Endothelial cell of umbilical vein (primary cell): ENCODE results near the gene EXOSC2. TPM values are rescaled to one million over a fixed set of nuclear protein-coding genes. Genes with fewer than 3 reads are reported as not detected.

ENCODE experiments used
- BruUV-seq: library from RNA; stranded (reverse); fragments of 400-500 nt; replicated peaks from 2 replicates; lab custom pipeline; 2021; lab: Mats Ljungman, UMichigan
- CTCF ChIA-PET: fragments of 300-600, 350-600 bp; sonication (Branson Sonifier 250); formaldehyde crosslinking; loops from one replicate; lab custom pipeline; 2021; ENCODE audit warnings: antibody characterized with exemption, inconsistent platforms; lab: Charles Lee
- POLR2A ChIA-PET: fragments of 300-600, 350-600 bp; sonication (Branson Sonifier 250); formaldehyde crosslinking; loops from one replicate; lab custom pipeline; 2021; ENCODE audit warnings: antibody characterized with exemption, inconsistent platforms; lab: Charles Lee
- DNase-seq: peaks from one replicate; pipeline ENCODE4 v3.0.0-alpha.2; 2011; ENCODE audit warnings: low read depth, low spot score
- FAIRE-seq: peaks from 2 replicates; lab custom pipeline; 2011; peaks lifted over from hg19 to GRCh38; lab: Jason Lieb, UNC
- H2AFZ ChIP-seq: 2 replicates; pipeline ENCODE4 v1.6.0; 2012; ENCODE audit warnings: low read depth, low read length, control low read depth, inconsistent platforms
- H3K27ac ChIP-seq: 2 replicates; pipeline ENCODE4 v1.5.1; 2011; ENCODE audit warnings: low read depth, mild to moderate bottlenecking, control low read depth, low read length, moderate library complexity; ENCODE audit not compliant: insufficient read depth
- H3K27me3 ChIP-seq, 2 experiments: 2 replicates each; pipeline versions ENCODE4 v1.6.0 to v1.6.1; 2011; ENCODE audit warnings: low read length in 2 of 2, mixed read lengths in 1 of 2; ENCODE audit not compliant: control insufficient read depth in 2 of 2, insufficient read depth in 2 of 2
- H3K36me3 ChIP-seq, 2 experiments: 2 replicates in 1 of 2; 3 replicates in 1 of 2; pipeline ENCODE4 v1.5.1; 2011; ENCODE audit warnings: low read length in 2 of 2, mild to moderate bottlenecking in 1 of 2, moderate library complexity in 1 of 2; ENCODE audit not compliant: control insufficient read depth in 2 of 2, insufficient read depth in 2 of 2; ENCODE audit errors: extremely low read depth in 1 of 2
- H3K4me1 ChIP-seq: 3 replicates; pipeline ENCODE4 v1.5.1; 2011; ENCODE audit warnings: mild to moderate bottlenecking, low read length; ENCODE audit not compliant: control insufficient read depth, insufficient read depth; ENCODE audit errors: extremely low read depth
- H3K4me2 ChIP-seq: 2 replicates; pipeline ENCODE4 v1.6.1; 2011; ENCODE audit warnings: low read length, control low read depth, mixed read lengths; ENCODE audit not compliant: insufficient read depth
- H3K4me3 ChIP-seq, 3 experiments: fragments of 200-600 bp in 1 of 3; sonication (generic), shearing (Covaris generic) in 1 of 3; replicated peaks in 1 of 3; 2 replicates each; pipeline ENCODE4 v1.5.1; 2011 to 2016; ENCODE audit warnings: control low read depth in 3 of 3, low read length in 3 of 3, mild to moderate bottlenecking in 2 of 3, inconsistent platforms in 1 of 3, low read depth in 1 of 3, moderate library complexity in 1 of 3; ENCODE audit not compliant: insufficient read depth in 1 of 3
- H3K79me2 ChIP-seq: 2 replicates; pipeline ENCODE4 v1.6.0; 2012; ENCODE audit warnings: low read length, inconsistent platforms; ENCODE audit not compliant: control insufficient read depth, insufficient read depth
- H3K9ac ChIP-seq: replicated peaks from 2 replicates; pipeline ENCODE3; 2011; ENCODE audit warnings: low read length, control low read depth; ENCODE audit not compliant: insufficient read depth; ENCODE audit errors: extremely low read depth
- H3K9me1 ChIP-seq: replicated peaks from 3 replicates; pipeline ENCODE4 v1.6.0; 2011; ENCODE audit warnings: mild to moderate bottlenecking, low read length; ENCODE audit not compliant: control insufficient read depth, insufficient read depth; ENCODE audit errors: extremely low read depth
- H3K9me3 ChIP-seq: replicated peaks from 2 replicates; pipeline ENCODE4 v1.5.1; 2012; ENCODE audit warnings: low read length, inconsistent platforms; ENCODE audit not compliant: control insufficient read depth, insufficient read depth
- H4K20me1 ChIP-seq: replicated peaks from 2 replicates; pipeline ENCODE3; 2011; ENCODE audit warnings: mild to moderate bottlenecking, low read length; ENCODE audit not compliant: control insufficient read depth, insufficient read depth; ENCODE audit errors: extremely low read depth
- EZH2 ChIP-seq: IDR thresholded peaks from 2 replicates; pipeline ENCODE4 v1.6.1; 2012; ENCODE audit warnings: borderline replicate concordance, low read depth, mild to moderate bottlenecking, moderate library complexity, low read length, inconsistent platforms; ENCODE audit not compliant: severe bottlenecking
- FOS ChIP-seq: IDR thresholded peaks from 2 replicates; pipeline ENCODE4 v1.6.1; 2011; ENCODE audit warnings: mild to moderate bottlenecking, low read length, moderate library complexity, borderline replicate concordance; ENCODE audit not compliant: insufficient read depth
- GATA2 ChIP-seq: IDR thresholded peaks from 2 replicates; pipeline ENCODE4 v1.7.0; 2011; ENCODE audit warnings: low read depth, mild to moderate bottlenecking, moderate library complexity, mixed read lengths, low read length; ENCODE audit not compliant: insufficient read length, insufficient read depth
- JUN ChIP-seq: IDR thresholded peaks from 2 replicates; pipeline ENCODE4 v1.6.1; 2011; ENCODE audit warnings: borderline replicate concordance, low read depth; ENCODE audit not compliant: insufficient read length, insufficient read depth
- MYC ChIP-seq: IDR thresholded peaks from one replicate; pipeline ENCODE4 v1.6.1; 2011; ENCODE audit warnings: mild to moderate bottlenecking, low read depth, low read length
- POLR2A ChIP-seq: IDR thresholded peaks from 2 replicates; pipeline ENCODE4 v1.6.1; 2012; ENCODE audit warnings: low read depth, mild to moderate bottlenecking, control low read depth, low read length
- POLR2AphosphoS5 ChIP-seq: IDR thresholded peaks from 2 replicates; pipeline ENCODE4 v1.6.1; 2012; ENCODE audit warnings: low read depth, mild to moderate bottlenecking, control low read depth, low read length, moderate library complexity; ENCODE audit not compliant: insufficient read depth
- dilution Hi-C: fragments of 300-500 bp; cut with MboI; formaldehyde crosslinking; loops from one replicate; pipeline ENCODE4 v1.15.0; 2019; ENCODE audit warnings: low sequenced_read_pairs; ENCODE audit not compliant: extremely low pct_ligation_motif_present
- intact Hi-C: fragments of 100-400 bp; cut with micrococcal nuclease; formaldehyde crosslinking; loops from one replicate; pipeline ENCODE4 v1.10.0; 2022
- polyA plus RNA-seq, 4 experiments: library from polyadenylated mRNA; depleted of rRNA in 3 of 4; stranded (reverse) in 3 of 4; unstranded in 1 of 4; fragments of >200 nt; gene quantifications; 2 replicates each; pipeline versions ENCODE4 v1.2.1 to v1.2.3, GENCODE V29; 2011 to 2012; ENCODE audit warnings: missing spikeins in 1 of 4
- total RNA-seq: library from RNA; stranded (reverse); gene quantifications from 2 replicates; pipeline ENCODE4 v1.2.3, GENCODE V29; 2021
- TF ChIP-seq, protein P1 (sequence below), 2 donors: IDR thresholded peaks; 1 replicate in 1 of 2; 2 replicates in 1 of 2; pipeline ENCODE4 v1.5.1; 2011; ENCODE audit warnings: low read length in 2 of 2, mild to moderate bottlenecking in 2 of 2, moderate library complexity in 2 of 2, control low read depth in 1 of 2, inconsistent platforms in 1 of 2, low read depth in 1 of 2; ENCODE audit not compliant: insufficient read depth in 1 of 2; ENCODE audit errors: extremely low read depth in 1 of 2

The EXOSC2 gene
- total and polyA plus RNA-seq, 2 donors (not counting 3 experiments of a cell fraction or from before 2014, with no cell fraction given): 25.5 to 44.4 TPM

GRCh38 chr9:130731355-130731754 is 37.8 kb downstream of the EXOSC2 start:
- BruUV-seq: no TSS peak

More at GRCh38 chr9:130731355-130731754, 37.8 kb downstream of the EXOSC2 start:
- Histone ChIP-seq H2AFZ (no peak overlapping the region), H3K4me3 (no peak overlapping the region), H3K27me3 (no peaks in the 10 kb centered on the region), H3K9ac (no peak overlapping the region), H3K27ac (no peak overlapping the region), H3K4me1 (peaks cover 30% of the 10 kb centered on the region), H3K36me3 (no peaks in the 10 kb centered on the region), H3K4me2 (no peak overlapping the region), H3K79me2 (peaks cover 55% of the 10 kb centered on the region), H3K9me3 (no peaks in the 10 kb centered on the region), H3K9me1 (no peaks in the 10 kb centered on the region), H4K20me1 (no peaks in the 10 kb centered on the region)
- DNase-seq (no peak), FAIRE-seq (no peak)
- POLR2A ChIA-PET: no interaction called here
- intact Hi-C loops: no loop called here
- CTCF ChIA-PET: interaction anchor here (0.9 to 2.3 kb wide), 10 partner anchors 11 to 138 kb away, joined by 3 to 19 read pairs (median 7); no protein-coding TSS in a partner anchor
- dilution Hi-C loops: no loop called here
- no peak for TF ChIP-seq POLR2AphosphoS5
- TF ChIP-seq GATA2: no peak
- no peak for TF ChIP-seq JUN
- no peak for TF ChIP-seq FOS
- no peak for TF ChIP-seq MYC
- no peak for TF ChIP-seq POLR2A
- TF ChIP-seq EZH2: no peak
- TF ChIP-seq, protein P1, sequence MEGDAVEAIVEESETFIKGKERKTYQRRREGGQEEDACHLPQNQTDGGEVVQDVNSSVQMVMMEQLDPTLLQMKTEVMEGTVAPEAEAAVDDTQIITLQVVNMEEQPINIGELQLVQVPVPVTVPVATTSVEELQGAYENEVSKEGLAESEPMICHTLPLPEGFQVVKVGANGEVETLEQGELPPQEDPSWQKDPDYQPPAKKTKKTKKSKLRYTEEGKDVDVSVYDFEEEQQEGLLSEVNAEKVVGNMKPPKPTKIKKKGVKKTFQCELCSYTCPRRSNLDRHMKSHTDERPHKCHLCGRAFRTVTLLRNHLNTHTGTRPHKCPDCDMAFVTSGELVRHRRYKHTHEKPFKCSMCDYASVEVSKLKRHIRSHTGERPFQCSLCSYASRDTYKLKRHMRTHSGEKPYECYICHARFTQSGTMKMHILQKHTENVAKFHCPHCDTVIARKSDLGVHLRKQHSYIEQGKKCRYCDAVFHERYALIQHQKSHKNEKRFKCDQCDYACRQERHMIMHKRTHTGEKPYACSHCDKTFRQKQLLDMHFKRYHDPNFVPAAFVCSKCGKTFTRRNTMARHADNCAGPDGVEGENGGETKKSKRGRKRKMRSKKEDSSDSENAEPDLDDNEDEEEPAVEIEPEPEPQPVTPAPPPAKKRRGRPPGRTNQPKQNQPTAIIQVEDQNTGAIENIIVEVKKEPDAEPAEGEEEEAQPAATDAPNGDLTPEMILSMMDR (IDR thresholded peaks at IDR 0.05; ENCODE audit: extremely low read depth in 1 of 2, insufficient read depth in 1 of 2, low read depth in 1 of 2, low read length in 2 of 2): no peak
